AG09309 (cell line): ENCODE measurements around the gene ACSS2.

Experiments used
- DNase-seq: peaks from one replicate; pipeline ENCODE4 v3.0.0-alpha.2; 2010; ENCODE audit warnings: low read depth
- H3K4me3 ChIP-seq: 2 replicates; pipeline ENCODE4 v1.5.1; 2011; ENCODE audit warnings: mild to moderate bottlenecking, low read depth, low read length, moderate library complexity; ENCODE audit not compliant: control insufficient read depth
- CTCF ChIP-seq: IDR thresholded peaks from 2 replicates; pipeline ENCODE4 v1.5.1; 2011; ENCODE audit warnings: mild to moderate bottlenecking, low read depth, low read length, inconsistent platforms; ENCODE audit not compliant: insufficient read depth, control insufficient read depth; ENCODE audit errors: missing control alignments

The ACSS2 gene

GRCh38 chr20:34951652-34952051 lies 75.2 kb downstream of the ACSS2 start:
- no peak overlapping the region for H3K4me3 ChIP-seq
- no peak for TF ChIP-seq CTCF
- no peak for DNase-seq

GRCh38 chr20:34952671-34953070 lies 76.3 kb downstream of the ACSS2 start:
- TF ChIP-seq CTCF: no peak
- no peak overlapping the region for H3K4me3 ChIP-seq
- no peak for DNase-seq

GRCh38 chr20:34953960-34954359 lies 77.5 kb downstream of the ACSS2 start:
- no peak for DNase-seq
- TF ChIP-seq CTCF: no peak
- no peak overlapping the region for H3K4me3 ChIP-seq

GRCh38 chr20:34954904-34955230 lies 78.5 kb downstream of the ACSS2 start:
- no peak for DNase-seq
- no peak for TF ChIP-seq CTCF
- H3K4me3 ChIP-seq: peak overlapping the region; percentile 74

GRCh38 chr20:34955231-34956040 lies 79.0 kb downstream of the ACSS2 start, which contains the start of the genes GSS and MYH7B:
GSS (minus strand) TSS chr20:34955806; CDS start chr20:34951852, 3,954 bp downstream.
MYH7B (plus strand) TSS chr20:34955868; CDS start chr20:34978006, 22,138 bp downstream.
- TF ChIP-seq CTCF: peak; percentile 56
- peak; percentile 74 for DNase-seq

GRCh38 chr20:34956041-34956458 lies 79.6 kb downstream of the ACSS2 start:
- DNase-seq: no peak
- TF ChIP-seq CTCF: no peak
- peak overlapping the region; percentile 74 for H3K4me3 ChIP-seq

More at GRCh38 chr20:34955231-34956040, 79.0 kb downstream of the ACSS2 start, which contains the start of the genes GSS and MYH7B:
- H3K4me3 ChIP-seq: peak within 1 kb of the TSS; percentile 74
